ENCODE measurements around the gene SLC28A1. TPM values are rescaled to one million over a fixed set of nuclear protein-coding genes. Genes with fewer than 3 reads are reported as not detected.

Gene SLC28A1
- total RNA-seq, 1 donor from 2014 or later, result not detected

DNA sequence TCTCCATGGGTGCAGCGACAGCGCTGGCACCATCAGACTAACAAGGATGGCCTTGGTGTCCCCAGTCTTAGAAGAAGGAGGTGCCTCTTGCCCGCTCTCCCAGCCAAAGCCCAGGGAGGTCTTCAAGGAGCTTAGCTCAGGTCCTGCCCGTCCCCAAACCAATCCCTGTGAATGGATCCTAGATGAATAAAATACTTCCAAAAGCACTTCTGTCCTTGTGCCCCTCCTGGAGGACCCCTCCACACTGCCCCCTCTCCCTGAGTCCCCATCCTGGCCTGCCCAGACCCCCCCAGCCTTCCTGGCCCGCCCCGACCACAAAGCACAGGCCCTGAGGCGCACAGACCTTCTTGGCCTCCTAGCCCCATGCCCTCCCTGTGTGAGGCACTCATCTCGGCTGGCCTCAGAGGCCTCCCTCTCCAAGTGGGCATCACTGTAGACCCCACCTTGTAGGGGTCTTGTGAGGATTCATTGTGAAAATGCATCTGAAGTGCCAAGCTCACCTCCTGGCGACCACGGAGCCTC is 8.4 kb downstream of the SLC28A1 start:
- intact Hi-C loops (cut with DNase I), result no loop called here
- no peaks in the 10 kb centered on the region for H3K4me1 ChIP-seq
- H3K27me3 ChIP-seq, result no peaks in the 10 kb centered on the region
- TF ChIP-seq, protein P1, sequence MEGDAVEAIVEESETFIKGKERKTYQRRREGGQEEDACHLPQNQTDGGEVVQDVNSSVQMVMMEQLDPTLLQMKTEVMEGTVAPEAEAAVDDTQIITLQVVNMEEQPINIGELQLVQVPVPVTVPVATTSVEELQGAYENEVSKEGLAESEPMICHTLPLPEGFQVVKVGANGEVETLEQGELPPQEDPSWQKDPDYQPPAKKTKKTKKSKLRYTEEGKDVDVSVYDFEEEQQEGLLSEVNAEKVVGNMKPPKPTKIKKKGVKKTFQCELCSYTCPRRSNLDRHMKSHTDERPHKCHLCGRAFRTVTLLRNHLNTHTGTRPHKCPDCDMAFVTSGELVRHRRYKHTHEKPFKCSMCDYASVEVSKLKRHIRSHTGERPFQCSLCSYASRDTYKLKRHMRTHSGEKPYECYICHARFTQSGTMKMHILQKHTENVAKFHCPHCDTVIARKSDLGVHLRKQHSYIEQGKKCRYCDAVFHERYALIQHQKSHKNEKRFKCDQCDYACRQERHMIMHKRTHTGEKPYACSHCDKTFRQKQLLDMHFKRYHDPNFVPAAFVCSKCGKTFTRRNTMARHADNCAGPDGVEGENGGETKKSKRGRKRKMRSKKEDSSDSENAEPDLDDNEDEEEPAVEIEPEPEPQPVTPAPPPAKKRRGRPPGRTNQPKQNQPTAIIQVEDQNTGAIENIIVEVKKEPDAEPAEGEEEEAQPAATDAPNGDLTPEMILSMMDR (IDR thresholded peaks at IDR 0.05), result no peak
- ATAC-seq (no peak), DNase-seq (no peak)
- H3K4me3 ChIP-seq, result no peak overlapping the region
- H3K27ac ChIP-seq, result no peak overlapping the region
- no peaks in the 10 kb centered on the region for H3K36me3 ChIP-seq
- H3K9me3 ChIP-seq, result no peaks in the 10 kb centered on the region

DNA sequence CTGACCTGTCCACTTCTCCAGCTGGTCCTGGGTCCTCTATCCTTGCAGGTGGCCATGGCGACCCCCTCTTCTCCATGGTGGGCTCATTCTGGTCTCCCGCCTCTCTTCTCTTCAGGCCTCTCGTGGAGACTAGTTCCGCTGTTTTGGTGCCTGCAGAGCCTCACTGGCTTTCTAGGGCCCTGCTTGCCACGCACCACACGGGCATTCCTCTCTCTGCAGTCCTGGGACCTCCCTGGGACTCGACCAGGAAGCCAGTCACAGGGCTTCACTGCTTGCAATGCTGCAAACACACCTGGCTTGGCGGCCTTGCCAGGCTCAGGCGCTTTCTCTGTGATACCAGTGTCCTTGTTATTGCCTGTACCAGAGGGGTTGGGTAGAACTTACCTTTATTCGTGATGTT is 9.1 kb downstream of the SLC28A1 start:
- no peak for ATAC-seq
- H3K4me1 ChIP-seq, result no peaks in the 10 kb centered on the region
- TF ChIP-seq, protein P1 (IDR thresholded peaks at IDR 0.05), result no peak
- DNase-seq, result no peak
- intact Hi-C loops (cut with DNase I), result no loop called here
- no peaks in the 10 kb centered on the region for H3K27me3 ChIP-seq
- H3K9me3 ChIP-seq, result no peaks in the 10 kb centered on the region
- H3K4me3 ChIP-seq, result no peak overlapping the region
- no peak overlapping the region for H3K27ac ChIP-seq
- H3K36me3 ChIP-seq, result no peaks in the 10 kb centered on the region

DNA sequence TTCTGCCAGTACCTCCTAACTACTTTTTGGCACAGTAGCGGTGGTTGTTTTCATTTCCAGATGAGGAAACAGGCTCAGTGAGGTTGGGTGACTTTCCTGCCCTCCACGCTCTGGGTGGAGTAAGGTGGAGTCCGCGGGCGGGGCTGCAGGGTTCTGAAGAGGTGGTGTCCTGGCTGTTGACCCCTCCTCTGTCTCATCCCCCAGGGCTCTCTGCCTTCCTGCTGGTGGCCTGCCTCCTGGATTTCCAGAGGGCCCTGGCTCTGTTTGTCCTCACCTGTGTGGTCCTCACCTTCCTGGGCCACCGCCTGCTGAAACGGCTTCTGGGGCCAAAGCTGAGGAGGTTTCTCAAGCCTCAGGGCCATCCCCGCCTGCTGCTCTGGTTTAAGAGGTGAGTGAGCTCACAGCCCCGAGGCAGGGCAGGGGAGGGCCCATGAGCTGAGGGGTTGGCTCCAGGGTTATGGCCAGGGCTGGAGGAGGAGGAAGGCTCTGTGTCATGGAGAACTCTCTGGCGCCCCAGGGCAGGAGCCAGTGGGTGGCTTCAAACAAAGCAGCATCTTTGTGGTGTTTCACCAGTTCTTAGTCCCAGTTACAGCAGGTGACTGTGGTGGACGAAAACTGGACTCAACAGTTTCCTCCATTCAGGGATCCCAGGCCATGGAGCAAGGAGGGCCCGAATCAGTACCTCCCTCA is 10.4 kb downstream of the SLC28A1 start:
- H3K9me3 ChIP-seq, result no peaks in the 10 kb centered on the region
- H3K27me3 ChIP-seq, result no peaks in the 10 kb centered on the region
- H3K36me3 ChIP-seq, result no peaks in the 10 kb centered on the region
- H3K27ac ChIP-seq, result no peak overlapping the region
- intact Hi-C loops (cut with DNase I), result no loop called here
- peak; percentile 50 for DNase-seq
- no peaks in the 10 kb centered on the region for H3K4me1 ChIP-seq
- ATAC-seq, result no peak
- H3K4me3 ChIP-seq, result no peak overlapping the region
- TF ChIP-seq, protein P1 (IDR thresholded peaks at IDR 0.05), result no peak

DNA sequence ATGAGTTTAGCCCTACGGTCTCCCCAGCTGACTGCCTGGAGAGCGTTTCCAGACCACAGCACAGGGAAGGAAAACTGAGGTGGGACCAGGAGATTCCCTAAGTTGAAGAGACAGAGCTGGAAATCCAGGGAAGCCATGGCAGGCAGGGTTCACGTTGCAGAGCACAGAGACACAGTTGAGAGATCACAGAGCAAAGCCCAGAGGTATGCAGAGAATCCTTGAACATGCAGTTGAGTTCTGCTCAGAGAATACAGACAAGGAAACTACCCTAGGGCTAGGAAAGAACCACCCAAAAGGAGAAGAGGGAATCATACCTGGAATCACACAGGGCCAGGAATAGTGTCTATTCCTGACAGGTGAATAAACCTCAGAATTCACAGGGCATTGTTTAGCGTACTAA is 14.3 kb downstream of the SLC28A1 start:
- no peaks in the 10 kb centered on the region for H3K4me1 ChIP-seq
- intact Hi-C loops (cut with DNase I), result no loop called here
- H3K4me3 ChIP-seq, result no peak overlapping the region
- TF ChIP-seq, protein P1 (IDR thresholded peaks at IDR 0.05), result no peak
- H3K27ac ChIP-seq, result no peak overlapping the region
- H3K27me3 ChIP-seq, result no peaks in the 10 kb centered on the region
- peaks cover 4% of the 10 kb centered on the region for H3K9me3 ChIP-seq
- H3K36me3 ChIP-seq, result no peaks in the 10 kb centered on the region
- DNase-seq, result no peak
- no peak for ATAC-seq

DNA sequence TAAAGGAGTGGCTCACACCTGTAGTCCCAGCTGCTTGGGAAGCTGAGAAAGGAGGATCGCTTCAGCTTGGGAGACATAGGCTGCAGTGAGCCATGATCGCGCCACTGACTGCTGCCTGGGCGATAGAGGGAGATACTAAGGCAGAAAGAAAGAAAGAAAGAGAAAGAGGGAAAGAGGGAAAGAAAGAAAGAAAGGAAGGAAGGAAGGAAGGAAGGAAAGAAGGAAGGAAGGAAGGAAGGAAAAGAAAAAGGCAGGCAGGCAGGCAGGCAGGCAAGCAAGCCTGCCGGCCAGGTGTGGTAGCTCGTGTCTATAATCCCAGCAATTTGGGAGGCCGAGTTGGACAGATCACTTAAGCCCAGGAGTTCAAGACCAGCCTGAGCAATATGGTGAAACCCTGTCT is 15.3 kb downstream of the SLC28A1 start:
- intact Hi-C loops (cut with DNase I), result no loop called here
- Histone ChIP-seq H3K27ac (no peak overlapping the region), H3K27me3 (no peaks in the 10 kb centered on the region), H3K36me3 (no peaks in the 10 kb centered on the region), H3K4me3 (no peak overlapping the region), H3K4me1 (no peaks in the 10 kb centered on the region), H3K9me3 (peaks cover 4% of the 10 kb centered on the region)
- DNase-seq, result no peak
- no peak for ATAC-seq
- TF ChIP-seq, protein P1 (IDR thresholded peaks at IDR 0.05), result no peak

All from upper lobe of right lung (tissue), 1 donor.